D341Med (cell line): ENCODE measurements around the gene SYNM.

Source experiments
- DNase-seq: peaks from one replicate; pipeline ENCODE4 v3.0.0; 2012; ENCODE audit warnings: low spot score

The SYNM gene

GRCh38 chr15:99167201-99167600 lies 62.3 kb downstream of the SYNM start:
- no peak for DNase-seq

- DNase-seq: no peak
These were observed 62.8 kb downstream of the SYNM start for GRCh38 chr15:99167640-99168039.

GRCh38 chr15:99168601-99169580 lies 64.0 kb downstream of the SYNM start:
- DNase-seq: no peak

DNA sequence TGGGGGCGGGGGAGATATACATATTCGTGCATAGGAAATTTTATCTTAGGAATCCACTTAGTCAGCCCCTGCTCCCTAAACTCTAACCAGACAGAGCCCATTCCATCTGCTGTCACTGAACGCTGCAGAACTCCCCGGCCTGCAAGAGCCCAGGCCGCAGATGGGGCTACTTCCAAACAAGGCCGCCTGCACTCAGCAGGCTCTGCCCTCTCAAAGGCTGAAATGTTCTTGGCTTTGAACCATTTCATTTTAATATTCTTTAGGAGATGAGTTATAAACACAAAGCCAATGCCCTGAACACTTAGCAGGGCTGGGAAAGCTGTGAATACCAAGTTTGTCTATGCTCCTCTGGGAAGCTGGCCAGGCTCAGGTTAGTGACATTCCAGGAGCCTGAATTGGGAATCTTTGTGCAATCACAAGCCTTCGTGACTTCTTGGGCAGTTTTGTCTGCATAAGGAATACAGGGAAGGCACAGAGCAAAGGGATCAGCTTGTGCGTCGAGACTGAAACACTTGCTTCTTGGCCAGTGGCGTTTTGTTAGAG lies 65.0 kb downstream of the SYNM start:
- no peak for DNase-seq

DNA sequence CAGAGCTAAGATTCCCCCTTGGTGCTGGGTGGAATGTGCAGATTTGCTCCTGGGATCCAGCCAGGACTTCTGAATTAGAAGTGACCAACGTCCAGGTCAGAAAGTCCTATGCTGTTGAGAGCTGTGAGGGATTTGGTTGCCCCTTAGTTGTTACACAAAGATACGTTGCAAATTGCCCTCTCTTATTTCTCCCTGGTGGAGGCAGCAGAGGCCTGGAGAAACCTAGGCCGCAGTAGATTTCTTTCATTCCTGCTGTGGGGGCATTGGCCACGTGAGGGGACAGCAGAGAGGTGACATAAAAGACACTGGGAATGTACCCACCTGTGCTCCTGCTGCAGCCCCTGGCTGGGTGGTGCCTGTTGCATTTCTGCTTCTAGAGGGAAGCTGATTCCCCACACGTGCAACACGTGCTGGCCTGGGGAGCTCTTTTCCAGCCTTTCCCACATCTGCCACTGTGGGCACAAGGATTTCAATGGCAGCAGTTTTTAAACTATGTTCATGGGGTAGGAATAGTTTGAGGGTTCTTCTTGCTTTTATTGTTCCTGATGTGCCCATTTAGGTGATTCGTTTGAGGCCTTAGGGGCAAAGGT lies 65.7 kb downstream of the SYNM start:
- DNase-seq: no peak

GRCh38 chr15:99172171-99172570 lies 67.3 kb downstream of the SYNM start:
- DNase-seq: no peak

GRCh38 chr15:99172989-99173388 lies 68.1 kb downstream of the SYNM start:
- DNase-seq: no peak

GRCh38 chr15:99174567-99175395 lies 69.9 kb downstream of the SYNM start:
- DNase-seq: no peak

GRCh38 chr15:99176757-99177156 lies 71.9 kb downstream of the SYNM start:
- no peak for DNase-seq

GRCh38 chr15:99177679-99178078 lies 72.8 kb downstream of the SYNM start:
- no peak for DNase-seq

DNA sequence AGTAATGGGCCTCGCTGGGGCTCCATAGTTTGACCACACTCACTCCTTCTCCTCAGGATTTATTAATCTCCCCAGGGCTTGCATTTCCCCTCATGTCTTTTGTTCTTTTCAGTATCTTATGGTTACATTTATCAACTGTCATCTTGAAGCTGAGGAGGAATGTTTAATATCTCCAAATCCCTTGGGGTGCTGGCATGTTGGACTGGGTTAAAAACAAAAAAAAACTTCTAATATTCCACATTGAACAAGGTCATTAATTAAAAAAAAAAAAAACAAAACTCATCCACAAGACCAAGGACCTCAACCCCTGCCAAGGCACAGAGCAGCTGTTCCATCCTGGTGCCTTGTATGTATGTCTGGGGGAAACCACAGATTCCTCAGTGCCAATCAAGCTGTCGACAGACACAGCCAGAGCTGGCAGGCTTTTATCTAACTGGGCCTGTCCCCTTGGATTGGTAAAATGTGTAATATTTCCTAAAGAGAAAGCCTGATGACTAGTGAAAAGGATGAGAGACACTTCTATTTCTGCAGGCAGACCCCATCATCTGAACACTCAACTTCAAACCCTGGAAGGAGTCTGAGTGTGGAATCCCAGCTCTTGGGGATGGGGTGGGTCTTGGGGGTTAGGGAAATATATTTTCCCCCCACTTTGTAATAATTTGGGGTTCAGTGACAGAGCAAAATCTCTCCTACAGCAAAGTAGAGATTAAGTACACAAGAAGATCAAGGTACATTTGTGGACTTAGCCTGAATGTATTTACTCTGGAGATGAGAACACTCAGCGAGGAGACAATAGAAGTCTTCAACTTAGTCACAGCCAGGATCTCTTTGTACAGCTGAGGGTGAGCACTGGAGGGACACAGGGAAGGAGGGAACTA lies 75.4 kb downstream of the SYNM start:
- DNase-seq: no peak

DNA sequence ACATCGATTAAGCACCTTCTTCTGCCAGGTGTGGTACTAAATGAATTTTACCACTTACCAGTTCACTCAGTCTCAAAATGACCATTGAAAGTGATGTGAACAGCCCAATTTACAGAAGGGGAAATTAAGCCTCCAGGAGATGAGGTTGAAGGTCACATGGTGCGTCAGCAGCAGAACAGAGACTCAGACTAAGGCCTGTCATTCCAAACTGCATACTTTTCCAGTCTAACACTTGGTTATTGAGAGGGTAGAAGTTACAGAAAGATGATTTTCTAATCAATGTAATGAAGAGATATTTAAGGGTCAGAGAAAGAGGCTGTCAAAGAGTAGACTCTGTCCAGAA lies 76.1 kb downstream of the SYNM start:
- DNase-seq: no peak

DNA sequence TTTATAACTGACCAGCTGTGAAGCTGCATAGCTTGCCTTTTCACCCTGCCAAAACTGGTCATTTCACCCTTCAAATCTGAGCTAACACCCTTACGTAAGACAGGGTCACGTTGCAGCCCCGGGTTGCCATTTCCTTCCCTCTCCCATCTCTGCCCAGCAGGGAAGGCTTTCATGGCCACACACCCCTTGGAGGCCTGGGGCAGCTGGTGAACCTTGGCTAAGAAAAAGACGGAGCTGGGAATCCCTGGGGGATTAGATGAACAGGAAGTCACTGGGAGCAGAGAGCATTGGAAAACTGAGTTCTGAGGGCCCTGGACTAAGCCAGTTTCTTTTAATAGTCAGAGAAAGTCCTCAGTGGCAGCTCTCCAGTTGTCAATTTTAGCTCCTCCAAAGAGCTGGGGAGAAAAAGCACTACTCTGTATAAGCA lies 76.7 kb downstream of the SYNM start:
- no peak for DNase-seq

DNA sequence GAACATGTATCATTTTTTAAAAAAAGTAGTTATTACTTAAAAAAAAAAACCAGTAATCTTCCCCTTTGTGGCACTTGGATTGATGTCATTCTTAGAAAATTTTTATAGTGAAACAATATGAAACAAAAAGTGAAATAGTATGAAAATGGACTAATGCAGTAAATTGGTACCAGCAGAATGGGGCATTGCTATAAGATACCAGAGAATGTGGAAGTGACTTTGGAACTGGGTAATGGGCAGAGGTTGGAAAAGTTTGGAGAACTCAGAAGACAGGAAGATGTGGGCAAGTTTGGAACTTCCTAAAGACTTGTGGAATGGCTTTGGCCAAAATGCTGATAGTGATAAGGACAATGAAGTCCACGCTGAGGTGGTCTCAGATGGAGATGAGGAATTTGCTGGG lies 77.9 kb downstream of the SYNM start:
- no peak for DNase-seq
